Hepatocyte (in vitro differentiated cells): ENCODE data around the gene AHCY. TPM values are rescaled to one million over a fixed set of nuclear protein-coding genes. Genes with fewer than 3 reads are reported as not detected.

Source experiments
- DNase-seq: peaks from one replicate; pipeline ENCODE4 v3.0.0-alpha.2; 2016; ENCODE audit warnings: low spot score
- H2AFZ ChIP-seq: fragments of 200-600 bp; sonication (generic); 2 replicates; pipeline ENCODE4 v1.6.0; 2016; ENCODE audit warnings: antibody characterized with exemption, mild to moderate bottlenecking
- H3K27ac ChIP-seq: fragments of 200-600 bp; sonication (generic); 2 replicates; pipeline ENCODE4 v1.5.1; 2016; ENCODE audit warnings: mild to moderate bottlenecking
- H3K27me3 ChIP-seq: fragments of 200-600 bp; sonication (generic); 2 replicates; pipeline ENCODE4 v1.6.1; 2016
- H3K36me3 ChIP-seq: fragments of 200-600 bp; sonication (generic); replicated peaks from 2 replicates; pipeline ENCODE4 v1.5.1; 2016; ENCODE audit warnings: low read depth; ENCODE audit not compliant: insufficient read depth
- H3K4me1 ChIP-seq: fragments of 200-600 bp; sonication (generic); 2 replicates; pipeline ENCODE4 v1.5.1; 2016; ENCODE audit warnings: mild to moderate bottlenecking, moderate library complexity; ENCODE audit not compliant: insufficient read depth
- H3K4me2 ChIP-seq: fragments of 200-600 bp; sonication (generic); 2 replicates; pipeline ENCODE4 v1.6.0; 2016
- H3K4me3 ChIP-seq: fragments of 200-600 bp; sonication (generic); 2 replicates; pipeline ENCODE4 v1.5.1; 2016; ENCODE audit warnings: mild to moderate bottlenecking
- H3K79me2 ChIP-seq: fragments of 200-600 bp; sonication (generic); 2 replicates; pipeline ENCODE4 v1.6.0; 2017; ENCODE audit warnings: mild to moderate bottlenecking
- H3K9me2 ChIP-seq: fragments of 200-600 bp; sonication (generic); replicated peaks from 2 replicates; pipeline ENCODE4 v1.6.0; 2017; ENCODE audit warnings: mild to moderate bottlenecking; ENCODE audit not compliant: insufficient read depth
- H3K9me3 ChIP-seq: fragments of 200-600 bp; sonication (generic); 2 replicates; pipeline ENCODE4 v1.5.1; 2016; ENCODE audit warnings: low read depth, mild to moderate bottlenecking
- H4K20me1 ChIP-seq: fragments of 200-600 bp; sonication (generic); 2 replicates; pipeline ENCODE4 v1.6.0; 2016; ENCODE audit warnings: mild to moderate bottlenecking; ENCODE audit not compliant: insufficient read depth, poor library complexity, severe bottlenecking
- CTCF ChIP-seq: fragments of 200-600 bp; sonication (generic); IDR thresholded peaks from 2 replicates; pipeline ENCODE4 v1.5.1; 2016; ENCODE audit warnings: antibody characterized with exemption, mild to moderate bottlenecking; ENCODE audit not compliant: poor library complexity
- EZH2 ChIP-seq: fragments of 200-600 bp; sonication (generic); IDR thresholded peaks from 2 replicates; pipeline ENCODE4 v1.6.1; 2016; ENCODE audit warnings: antibody characterized with exemption, mild to moderate bottlenecking, borderline replicate concordance
- EZH2phosphoT487 ChIP-seq: fragments of 200-600 bp; sonication (generic); IDR thresholded peaks from one replicate; pipeline ENCODE4 v1.6.1; 2018; ENCODE audit warnings: antibody characterized with exemption, mild to moderate bottlenecking, low read depth, moderate library complexity; ENCODE audit not compliant: unreplicated experiment, severe bottlenecking
- WGBS: methylation state at CpG from one replicate; pipeline ENCODE4 v1.1.6; 2016; ENCODE audit warnings: low lambda C conversion rate; ENCODE audit errors: missing lambda C conversion rate; 5-methylcytosine and 5-hydroxymethylcytosine counted together
- polyA plus RNA-seq: library from polyadenylated mRNA; unstranded; fragments of >200 nt; fragmentation: Nextera tagmentation; extraction: Ambion mirVana; gene quantifications from 2 replicates; pipeline ENCODE4 v1.2.1, GENCODE V29; 2016
- total RNA-seq: library from RNA; depleted of rRNA; stranded (reverse); fragments of >200 nt; gene quantifications from 2 replicates; pipeline ENCODE4 v1.2.3, GENCODE V29; 2014

Gene AHCY
- total and polyA plus RNA-seq, 2 experiments from 2014 or later = 81.1 to 124 TPM

- Histone ChIP-seq H3K9me3 (no peaks in the 10 kb centered on the region), H4K20me1 (no peaks in the 10 kb centered on the region), H2AFZ (no peak overlapping the region), H3K4me1 (peaks cover under 1% of the 10 kb centered on the region), H3K27ac (no peak overlapping the region), H3K79me2 (no peaks in the 10 kb centered on the region), H3K4me2 (no peak overlapping the region), H3K36me3 (no peaks in the 10 kb centered on the region), H3K27me3 (no peaks in the 10 kb centered on the region), H3K9me2 (no peaks in the 10 kb centered on the region), H3K4me3 (no peak overlapping the region)
- 95% methylated on average over 15 of the region's 15 CpGs for WGBS
- TF ChIP-seq CTCF (no peak), EZH2 (no peak), EZH2phosphoT487 (no peak)
- DNase-seq = no peak
These were observed 35.0 kb upstream of the AHCY start for GRCh38 chr20:34337982-34338726.

DNA sequence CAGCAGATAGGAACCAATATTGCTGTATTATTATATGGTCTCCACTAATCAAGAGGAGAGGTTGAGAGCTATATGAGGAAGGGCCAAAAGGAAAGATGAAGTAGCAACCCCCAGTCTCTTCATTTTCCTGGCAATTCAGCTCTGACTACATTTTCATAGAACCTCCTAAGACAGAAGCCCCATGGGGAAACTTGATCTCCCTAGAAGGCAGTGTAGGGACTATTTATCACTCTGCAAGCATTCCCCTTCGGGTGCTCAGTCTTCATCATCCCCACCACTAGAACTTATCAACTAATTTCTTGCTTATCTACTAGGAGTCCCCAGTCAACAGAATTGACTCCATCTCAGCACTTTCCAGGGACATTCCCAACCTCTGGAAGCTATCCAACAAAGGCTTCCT is 34.4 kb upstream of the AHCY start:
- no peak for TF ChIP-seq EZH2
- no peak for TF ChIP-seq EZH2phosphoT487
- no peak for TF ChIP-seq CTCF
- 38% methylated on average over 1 of the region's 1 CpG for WGBS
- Histone ChIP-seq H2AFZ (no peak overlapping the region), H3K79me2 (no peaks in the 10 kb centered on the region), H3K27ac (no peak overlapping the region), H3K27me3 (no peaks in the 10 kb centered on the region), H3K4me2 (no peak overlapping the region), H4K20me1 (no peaks in the 10 kb centered on the region), H3K36me3 (no peaks in the 10 kb centered on the region), H3K9me2 (no peaks in the 10 kb centered on the region), H3K4me3 (no peak overlapping the region), H3K9me3 (no peaks in the 10 kb centered on the region), H3K4me1 (no peaks in the 10 kb centered on the region)
- no peak for DNase-seq

DNA sequence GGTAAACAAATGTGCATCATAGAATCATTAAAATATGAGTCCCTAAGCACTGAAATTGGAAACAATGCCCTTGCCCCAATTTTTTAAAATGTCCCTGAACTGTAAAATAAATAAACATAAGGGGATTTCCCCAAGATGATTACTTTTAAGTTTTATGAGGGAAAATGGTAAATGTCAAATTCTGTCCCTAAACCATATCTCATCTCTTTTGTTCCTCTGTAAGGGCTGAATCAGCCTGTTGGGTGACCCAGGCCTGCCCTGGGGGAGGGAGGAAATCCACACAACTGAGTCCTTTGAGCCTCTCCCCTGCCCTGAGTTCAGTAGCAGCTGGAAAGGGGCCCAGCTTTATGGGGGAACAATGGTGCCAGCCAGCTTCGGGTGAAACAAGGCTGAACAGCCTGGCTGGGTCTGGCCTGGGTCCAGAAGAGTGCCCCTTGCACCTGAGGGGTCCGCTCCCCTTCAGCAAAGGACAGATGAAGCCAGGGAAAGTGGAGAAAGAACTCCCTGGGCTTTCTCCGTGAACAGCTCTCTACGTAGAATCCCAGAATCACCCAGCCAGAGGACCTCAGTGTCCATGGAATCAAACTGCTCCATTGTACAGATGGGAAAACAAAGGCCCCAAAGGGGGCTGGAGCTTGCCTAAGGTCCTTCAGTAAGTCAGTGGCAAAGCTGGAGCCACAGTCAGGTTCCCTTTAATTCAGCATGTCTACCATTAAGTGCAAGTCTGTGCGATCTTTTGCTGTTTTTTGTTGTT is 31.7 kb upstream of the AHCY start:
- no peaks in the 10 kb centered on the region for H3K9me3 ChIP-seq
- H4K20me1 ChIP-seq = no peaks in the 10 kb centered on the region
- no peaks in the 10 kb centered on the region for H3K4me1 ChIP-seq
- H3K27ac ChIP-seq = peak overlapping the region; percentile 52
- DNase-seq = no peak
- WGBS = 80% methylated on average over 5 of the region's 5 CpGs
- no peak for TF ChIP-seq CTCF
- no peak for TF ChIP-seq EZH2phosphoT487
- no peak for TF ChIP-seq EZH2
- no peak overlapping the region for H3K4me2 ChIP-seq
- no peak overlapping the region for H2AFZ ChIP-seq
- no peaks in the 10 kb centered on the region for H3K27me3 ChIP-seq
- no peaks in the 10 kb centered on the region for H3K79me2 ChIP-seq
- H3K4me3 ChIP-seq = no peak overlapping the region
- H3K9me2 ChIP-seq = no peaks in the 10 kb centered on the region
- H3K36me3 ChIP-seq = no peaks in the 10 kb centered on the region
